Subcutaneous preadipocyte (primary cell): ENCODE results near the gene KRT1. TPM values are rescaled to one million over a fixed set of nuclear protein-coding genes. Genes with fewer than 3 reads are reported as not detected.

Experiments used
- total RNA-seq: library from RNA; depleted of rRNA; stranded (reverse); fragments of >200 nt; gene quantifications from 2 replicates; pipeline ENCODE4 v1.2.3, GENCODE V29; 2012

Gene KRT1
- total RNA-seq, result not detected in 2 replicates

DNA sequence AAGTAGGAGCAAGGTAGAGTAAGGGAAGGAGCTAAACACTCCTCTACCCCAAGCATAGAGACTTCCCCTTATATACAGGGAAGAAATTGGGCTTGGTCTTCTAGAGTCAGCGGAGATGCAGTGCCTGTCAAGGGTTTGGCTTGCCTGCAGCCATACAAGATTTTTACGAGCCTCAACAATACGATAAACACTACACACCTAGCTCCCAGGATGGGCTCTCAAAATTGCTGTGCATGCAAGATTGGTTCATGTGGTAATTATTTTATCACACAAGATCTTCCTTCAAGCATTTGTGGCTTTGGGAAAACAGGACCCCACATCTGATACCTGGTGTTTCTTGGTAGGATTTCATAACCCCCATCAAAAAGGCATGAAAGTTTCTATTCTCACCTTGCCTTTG, at the start of gene KRT1:
Gene KRT1 (minus strand): TSS at position 45 of the 400 bp plus-strand sequence. CDS start 59 bp downstream, outside the sequence.

DNA sequence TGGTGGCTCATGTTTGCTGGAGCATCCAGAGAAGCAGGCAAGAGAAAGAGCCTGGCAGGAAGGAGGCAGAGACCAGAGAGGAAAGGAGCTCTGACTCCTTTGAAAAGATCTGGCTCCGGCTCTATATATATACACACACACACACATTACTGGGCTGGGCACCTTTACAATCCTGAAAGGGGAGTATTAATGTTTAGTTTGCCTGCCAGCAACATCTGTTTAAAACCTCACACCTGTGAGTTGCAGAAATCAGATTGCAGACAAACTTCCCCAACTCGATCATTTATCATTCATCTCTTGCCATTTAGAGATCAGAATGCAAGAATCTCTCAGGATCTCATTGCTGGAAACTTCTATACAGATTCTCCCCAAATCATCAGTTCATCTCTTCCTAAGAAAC, 23.2 kb upstream of the KRT1 start, which contains the start of gene KRT77:
Gene KRT77 (minus strand): TSS at position 101 of the 400 bp plus-strand sequence. CDS start 90 bp downstream, at position 11.

DNA sequence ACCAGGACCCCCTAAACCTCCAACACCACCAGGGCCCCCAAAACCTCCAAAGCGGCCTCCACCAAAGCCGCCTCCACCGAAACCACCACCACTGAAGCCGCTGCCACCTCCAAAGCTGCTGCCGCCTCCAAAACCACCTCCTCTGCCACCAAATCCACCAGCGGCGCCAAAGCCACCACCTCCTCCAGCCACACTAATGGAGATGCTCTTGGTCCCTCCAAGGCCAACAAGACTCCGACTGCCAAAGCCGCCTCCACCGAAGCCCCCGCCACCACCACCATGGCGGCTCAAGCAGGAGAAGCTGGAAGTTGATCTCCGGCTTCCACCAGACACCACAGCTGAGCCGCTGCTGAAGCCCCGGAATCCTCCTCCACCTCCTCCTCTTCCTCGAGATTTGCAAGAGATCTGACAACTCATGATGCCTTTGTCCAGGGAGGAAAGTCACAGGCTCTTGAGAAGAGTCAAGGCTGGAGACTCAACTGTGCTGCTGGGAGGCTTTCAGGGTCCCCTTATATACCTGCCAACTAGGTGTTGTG, 28.4 kb downstream of the KRT1 start, which contains the start of gene KRT2:
Gene KRT2 (minus strand): TSS at position 486 of the 536 bp plus-strand sequence. CDS start 69 bp downstream, at position 417.

Other genes with a start within 250 kb of the KRT1 start
- not detected in 2 replicates for gene KRT75, start 246.0 kb downstream of the KRT1 start, total RNA-seq
- not detected in 2 replicates for gene KRT6B, start 228.3 kb downstream of the KRT1 start, total RNA-seq
- not detected in 2 replicates for gene KRT6C, start 206.6 kb downstream of the KRT1 start, total RNA-seq
- gene KRT6A, start 187.2 kb downstream of the KRT1 start, total RNA-seq, result 0.78 TPM in 1 of 2 replicates, not detected in the other
- 0.20 TPM in 1 of 2 replicates, not detected in the other for gene KRT5, start 160.0 kb downstream of the KRT1 start, total RNA-seq
- not detected in 2 replicates for gene KRT71, start 127.3 kb downstream of the KRT1 start, total RNA-seq
- gene KRT74, start 106.6 kb downstream of the KRT1 start, total RNA-seq, result not detected in 2 replicates
- gene KRT72, start 78.9 kb downstream of the KRT1 start, total RNA-seq, result not detected in 2 replicates
- gene KRT73, start 61.8 kb downstream of the KRT1 start, total RNA-seq, result not detected in 2 replicates
- not detected in 2 replicates for gene KRT2, start 28.2 kb downstream of the KRT1 start, total RNA-seq
- gene KRT77, start 23.1 kb upstream of the KRT1 start, total RNA-seq, result not detected in 2 replicates
- gene KRT76, start 96.9 kb upstream of the KRT1 start, total RNA-seq, result not detected in 2 replicates
- not detected in 2 replicates for gene KRT3, start 115.7 kb upstream of the KRT1 start, total RNA-seq
- gene KRT4, start 133.7 kb upstream of the KRT1 start, total RNA-seq, result not detected in 2 replicates
- not detected in 2 replicates for gene KRT79, start 153.9 kb upstream of the KRT1 start, total RNA-seq
- gene KRT78, start 168.6 kb upstream of the KRT1 start, total RNA-seq, result not detected in 2 replicates
- gene KRT8, start 224.7 kb upstream of the KRT1 start, total RNA-seq, result 0.98 and 1.1 TPM in 2 replicates